Right lobe of liver (tissue), 6 donors: Measurements from ENCODE around the gene CLDN15. TPM values are rescaled to one million over a fixed set of nuclear protein-coding genes. Genes with fewer than 3 reads are reported as not detected.
"Not testable (repeated sequence)": the region's sequence is repeated elsewhere in the genome, so short reads cannot be mapped to it uniquely, and the experiment has no call there.

Experiments
- ATAC-seq, 4 donors: fragments of 200-7000 bp; cut with Tn5 transposase; one replicate each; pipeline ENCODE4 v1.9.1; 2020; ENCODE audit warnings: mild to moderate bottlenecking in 4 of 4, moderate library complexity in 4 of 4
- DNase-seq, 3 donors: peaks; one replicate each; pipeline ENCODE4 v3.0.0-alpha.2; 2020
- H3K27ac ChIP-seq, 3 donors: fragments of 200-600 bp; one replicate each; pipeline ENCODE4 v1.8.0; 2022
- H3K27me3 ChIP-seq, 2 donors: fragments of 200-600 bp; one replicate each; pipeline ENCODE4 v1.8.0; 2022
- H3K36me3 ChIP-seq, 4 donors: fragments of 200-600 bp; sonication (generic) in 1 of 4; one replicate each; pipeline versions ENCODE4 v1.5.1 to v1.8.0; 2017 to 2022; ENCODE audit warnings: control low read depth in 1 of 4
- H3K4me1 ChIP-seq, 4 donors: fragments of 200-600 bp; sonication (generic) in 1 of 4; one replicate each; pipeline versions ENCODE4 v1.5.1 to v1.8.0; 2017 to 2022; ENCODE audit warnings: control low read depth in 1 of 4
- H3K4me3 ChIP-seq, 3 donors: fragments of 200-600 bp; one replicate each; pipeline ENCODE4 v1.8.0; 2022
- H3K9me3 ChIP-seq, 4 donors: fragments of 200-600 bp; sonication (generic) in 1 of 4; one replicate each; pipeline versions ENCODE4 v1.5.1 to v1.8.0; 2017 to 2022; ENCODE audit warnings: control low read depth in 1 of 4
- POLR2A ChIP-seq: fragments of 450-650 bp; IDR thresholded peaks from one replicate; pipeline ENCODE4 v1.6.1; 2017; ENCODE audit warnings: antibody characterized with exemption, mild to moderate bottlenecking
- WGBS: methylation state at CpG from one replicate; pipeline ENCODE4 v1.1.6; 2018; ENCODE audit warnings: low coverage, low lambda C conversion rate; ENCODE audit not compliant: insufficient coverage; ENCODE audit errors: missing lambda C conversion rate; 5-methylcytosine and 5-hydroxymethylcytosine counted together
- intact Hi-C, 2 donors: fragments of 100-400 bp; cut with DNase I; formaldehyde crosslinking; loops; one replicate each; pipeline versions ENCODE4 v1.11.2 to v1.14.1; 2022
- total RNA-seq, 6 experiments: library from RNA; depleted of rRNA in 2 of 6; stranded (reverse); fragments of >200 nt in 2 of 6; fragmentation: NEBNext Ultra II Directional in 3 of 6; extraction: Animal tissue kit (Norgen Biotek cat#: 25700) in 3 of 6; gene quantifications; one replicate each; pipeline versions ENCODE4 v1.1.0 to v1.2.4, GENCODE V29; 2016 to 2023
- TF ChIP-seq, protein P1 (sequence below), 4 donors: fragments of 200-600 bp in 3 of 4; fragments of 450-650 bp in 1 of 4; IDR thresholded peaks; one replicate each; pipeline versions ENCODE4 v1.5.1 to v1.8.0; 2016 to 2022; ENCODE audit warnings: antibody characterized with exemption in 4 of 4, mild to moderate bottlenecking in 2 of 4
- donor health status: DM: no; HTN: yes; CAD: no.
- donor health status: DM: no; HTN: no; CAD: no.
- donor health status: DM: no; HTN: no; CAD: no.
- donor health status: DM: no; HTN: yes; CAD: no.
- donor health status: DM: no; HTN: yes; CAD: no.

The CLDN15 gene
- total RNA-seq, 6 experiments from 2014 or later = 5.9 to 10.8 (median 9.2) TPM

DNA sequence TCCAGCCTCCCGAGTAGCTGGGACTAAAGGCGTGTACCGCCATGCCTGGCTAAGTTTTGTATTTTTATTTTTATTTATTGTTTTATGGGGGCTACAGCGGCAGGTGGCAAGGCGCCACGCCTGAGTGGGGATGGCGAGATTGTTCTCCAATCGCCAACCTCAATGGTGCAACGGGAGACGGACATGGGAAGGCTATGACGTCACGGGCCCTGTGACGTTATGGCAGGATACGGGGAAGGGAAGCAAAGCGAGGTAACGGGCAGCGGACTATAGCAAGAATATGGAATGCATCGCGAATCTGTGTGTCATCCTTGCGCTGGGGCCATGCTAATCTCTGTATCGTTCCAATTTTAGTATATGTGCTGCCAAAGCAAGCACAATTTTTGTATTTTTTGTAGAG, 32.1 kb upstream of the CLDN15 start:
- Histone ChIP-seq H3K4me3 (no peak overlapping the region), H3K9me3 (no peaks in the 10 kb centered on the region), H3K27me3 (no peaks in the 10 kb centered on the region), H3K27ac (no peak overlapping the region), H3K4me1 (no peaks in the 10 kb centered on the region), H3K36me3 (no peaks in the 10 kb centered on the region)
- 81% methylated on average over 21 of the region's 21 CpGs for WGBS
- intact Hi-C loops = no loop called here
- no peak for DNase-seq
- no peak for ATAC-seq
- TF ChIP-seq POLR2A = no peak
- TF ChIP-seq, protein P1, sequence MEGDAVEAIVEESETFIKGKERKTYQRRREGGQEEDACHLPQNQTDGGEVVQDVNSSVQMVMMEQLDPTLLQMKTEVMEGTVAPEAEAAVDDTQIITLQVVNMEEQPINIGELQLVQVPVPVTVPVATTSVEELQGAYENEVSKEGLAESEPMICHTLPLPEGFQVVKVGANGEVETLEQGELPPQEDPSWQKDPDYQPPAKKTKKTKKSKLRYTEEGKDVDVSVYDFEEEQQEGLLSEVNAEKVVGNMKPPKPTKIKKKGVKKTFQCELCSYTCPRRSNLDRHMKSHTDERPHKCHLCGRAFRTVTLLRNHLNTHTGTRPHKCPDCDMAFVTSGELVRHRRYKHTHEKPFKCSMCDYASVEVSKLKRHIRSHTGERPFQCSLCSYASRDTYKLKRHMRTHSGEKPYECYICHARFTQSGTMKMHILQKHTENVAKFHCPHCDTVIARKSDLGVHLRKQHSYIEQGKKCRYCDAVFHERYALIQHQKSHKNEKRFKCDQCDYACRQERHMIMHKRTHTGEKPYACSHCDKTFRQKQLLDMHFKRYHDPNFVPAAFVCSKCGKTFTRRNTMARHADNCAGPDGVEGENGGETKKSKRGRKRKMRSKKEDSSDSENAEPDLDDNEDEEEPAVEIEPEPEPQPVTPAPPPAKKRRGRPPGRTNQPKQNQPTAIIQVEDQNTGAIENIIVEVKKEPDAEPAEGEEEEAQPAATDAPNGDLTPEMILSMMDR (IDR thresholded peaks at IDR 0.05) = no peak

DNA sequence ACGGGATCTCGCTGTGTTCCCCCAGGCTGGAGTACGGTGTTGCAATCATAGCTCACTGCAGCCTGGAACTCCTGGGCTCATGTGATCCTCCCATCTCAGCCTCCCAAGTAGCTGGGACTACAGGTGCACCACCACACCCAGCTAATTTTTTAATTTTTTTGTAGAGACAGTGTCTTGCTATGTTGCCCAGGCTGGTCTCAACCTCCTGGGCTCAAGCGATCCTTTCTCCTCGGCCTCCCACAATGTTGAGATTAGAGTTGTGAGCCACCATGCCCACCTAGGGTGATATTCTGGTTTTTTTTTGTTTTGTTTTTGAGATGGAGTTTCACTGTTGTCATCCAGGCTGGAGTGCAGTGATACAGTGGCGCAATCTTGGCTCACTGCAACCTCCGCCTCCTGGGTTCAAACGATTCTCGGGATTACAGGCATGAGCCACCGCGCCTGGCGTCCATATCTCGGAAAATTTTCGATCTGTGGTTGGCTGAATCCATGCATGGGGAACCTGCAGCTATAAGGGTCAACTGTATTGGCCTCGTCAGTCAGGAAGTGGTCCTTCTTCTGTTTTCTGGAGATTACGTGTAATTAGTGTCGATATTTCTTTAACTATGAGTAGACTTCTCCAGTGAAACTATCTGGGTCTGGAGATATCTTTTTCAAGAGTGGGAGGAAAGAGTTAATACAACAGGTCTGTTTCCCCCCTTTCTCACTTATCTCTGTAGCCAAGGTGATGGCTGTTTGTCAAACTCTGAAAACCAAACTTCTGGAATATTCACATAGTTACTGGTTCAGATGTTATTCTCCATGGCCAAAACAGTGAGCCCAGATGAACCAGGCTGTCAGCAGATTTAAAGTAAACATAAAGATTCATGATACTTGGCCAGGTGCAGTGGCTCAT, 28.3 kb upstream of the CLDN15 start:
- H3K4me3 ChIP-seq = no peak overlapping the region
- no peaks in the 10 kb centered on the region for H3K27me3 ChIP-seq
- H3K9me3 ChIP-seq = no peaks in the 10 kb centered on the region
- intact Hi-C loops = no loop called here
- WGBS = 62% methylated on average over 15 of the region's 17 CpGs
- DNase-seq (no peak), ATAC-seq (peak in 1 of 4 donors; percentile 48)
- no peaks in the 10 kb centered on the region for H3K4me1 ChIP-seq
- H3K27ac ChIP-seq = no peak overlapping the region
- TF ChIP-seq, protein P1 (IDR thresholded peaks at IDR 0.05) = no peak
- no peak for TF ChIP-seq POLR2A
- no peaks in the 10 kb centered on the region for H3K36me3 ChIP-seq

DNA sequence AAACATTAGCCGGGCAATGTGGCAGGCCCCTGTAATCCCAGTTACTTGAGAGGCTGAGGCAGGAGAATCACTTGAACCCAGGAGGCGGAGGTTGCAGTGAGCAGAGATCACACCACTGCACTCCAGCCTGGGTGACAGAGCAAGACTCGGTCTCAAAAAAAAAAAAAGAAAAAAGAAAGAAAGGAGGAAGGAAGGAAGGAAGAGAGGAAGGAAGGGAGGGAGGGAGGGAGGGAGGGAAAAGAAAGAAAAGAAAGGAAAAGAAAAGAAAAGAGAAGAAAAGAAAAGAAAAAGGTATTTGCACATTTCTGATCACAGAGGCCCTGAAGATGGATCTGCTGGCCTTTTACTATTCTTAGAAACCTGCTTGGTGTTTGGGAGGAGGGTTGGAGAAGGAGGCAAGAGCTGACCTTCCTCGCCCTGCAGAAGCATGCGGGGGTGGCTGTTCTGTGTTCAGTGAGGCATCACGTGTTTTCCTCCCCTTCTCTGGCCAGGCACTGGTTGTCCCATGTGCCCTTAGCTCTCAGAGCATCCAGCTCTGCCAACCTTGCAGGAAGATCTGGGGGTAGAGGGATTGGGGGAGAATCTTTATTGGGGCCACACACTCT, 26.6 kb upstream of the CLDN15 start:
- intact Hi-C loops, H3K27ac ChIP-seq, H3K9me3 ChIP-seq, H3K36me3 ChIP-seq, DNase-seq, H3K4me3 ChIP-seq, H3K27me3 ChIP-seq, H3K4me1 ChIP-seq: not testable (repeated sequence)
- 24% methylated on average over 5 of the region's 6 CpGs for WGBS
- ATAC-seq = peak; percentile 36 to 90 (median 50)

DNA sequence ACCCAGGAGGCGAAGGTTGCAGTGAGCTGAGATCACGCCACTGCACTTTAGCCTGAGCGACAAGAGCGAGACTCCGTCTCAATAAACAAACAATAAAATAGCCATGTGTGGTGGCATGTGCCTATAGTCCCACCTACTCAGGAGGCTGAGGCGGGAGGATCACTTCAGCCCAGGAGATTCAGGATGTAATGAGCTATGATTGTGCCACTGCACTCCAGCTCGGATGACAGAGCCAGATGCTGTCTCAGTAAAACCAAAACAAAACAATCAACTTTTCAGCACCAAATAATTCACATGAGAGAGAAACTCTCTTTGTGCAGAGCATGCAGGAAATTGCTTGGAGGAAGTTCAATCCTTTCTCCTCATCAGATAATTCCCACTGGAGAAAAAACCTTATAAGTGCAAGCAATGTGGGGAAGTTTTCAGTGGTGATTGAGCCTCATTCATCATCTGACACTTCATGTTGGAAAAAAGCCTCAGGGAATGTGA, 20.7 kb upstream of the CLDN15 start:
- Histone ChIP-seq H3K4me3 (no peak overlapping the region), H3K36me3 (no peaks in the 10 kb centered on the region), H3K27me3 (no peaks in the 10 kb centered on the region), H3K27ac (no peak overlapping the region), H3K9me3 (no peaks in the 10 kb centered on the region), H3K4me1 (no peaks in the 10 kb centered on the region)
- TF ChIP-seq, protein P1 (IDR thresholded peaks at IDR 0.05) = no peak
- TF ChIP-seq POLR2A = no peak
- WGBS = 82% methylated on average over 4 of the region's 7 CpGs
- intact Hi-C loops = no loop called here
- ATAC-seq (no peak), DNase-seq (no peak)

DNA sequence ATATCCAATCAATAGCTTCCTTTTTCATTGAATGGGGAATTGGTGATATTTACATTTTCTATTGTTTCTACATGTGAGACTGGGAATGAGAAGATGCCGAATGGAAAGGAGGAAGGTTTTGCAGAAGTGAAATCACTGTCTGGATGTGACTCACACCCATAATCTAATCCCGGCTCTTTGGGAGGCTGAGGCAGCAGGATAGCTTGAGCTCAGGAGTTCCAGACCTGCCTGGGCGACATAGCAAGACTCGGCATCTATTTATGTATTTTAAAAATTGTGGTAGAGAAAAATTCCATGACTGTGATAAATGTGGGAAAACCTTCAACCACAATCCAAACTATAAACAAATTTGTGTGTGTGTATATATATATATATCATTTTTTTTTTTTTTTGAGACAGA, 18.2 kb upstream of the CLDN15 start:
- no peaks in the 10 kb centered on the region for H3K36me3 ChIP-seq
- H3K9me3 ChIP-seq = no peaks in the 10 kb centered on the region
- ATAC-seq (no peak), DNase-seq (no peak)
- H3K27me3 ChIP-seq = no peaks in the 10 kb centered on the region
- H3K27ac ChIP-seq = no peak overlapping the region
- intact Hi-C loops = no loop called here
- WGBS = 70% methylated on average over 4 of the region's 4 CpGs
- no peak overlapping the region for H3K4me3 ChIP-seq
- TF ChIP-seq, protein P1 (IDR thresholded peaks at IDR 0.05) = no peak
- no peak for TF ChIP-seq POLR2A
- peaks cover 0 to 9% (median 4%) of the 10 kb centered on the region in 4 donors for H3K4me1 ChIP-seq

DNA sequence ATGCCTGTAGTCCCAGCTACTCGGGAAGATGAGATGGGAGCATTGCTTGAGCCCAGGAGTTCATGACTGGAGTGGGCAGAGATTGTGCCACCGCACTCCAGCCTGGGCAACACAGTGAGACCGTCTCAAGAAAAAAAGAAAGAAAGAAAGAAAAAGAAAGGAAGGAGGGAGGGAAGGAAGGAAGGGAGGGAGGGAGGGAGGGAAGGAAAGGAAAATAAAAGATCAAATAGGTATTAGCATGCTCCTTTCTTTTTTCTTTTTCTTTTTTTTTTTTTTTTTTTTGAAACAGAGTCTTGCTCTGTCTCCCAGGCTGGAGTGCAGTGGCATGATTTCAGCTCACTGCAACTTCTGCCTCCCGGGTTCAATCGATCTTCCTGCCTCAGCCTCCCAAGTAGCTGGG, 15.6 kb upstream of the CLDN15 start:
- WGBS = 92% methylated on average over 3 of the region's 5 CpGs
- H3K27me3 ChIP-seq, H3K4me3 ChIP-seq, DNase-seq, ATAC-seq, intact Hi-C loops, H3K9me3 ChIP-seq: not testable (repeated sequence)
- peaks cover 0 to 15% (median 5%) of the 10 kb centered on the region in 4 donors for H3K4me1 ChIP-seq
- peaks cover 0 to 11% (median 0%) of the 10 kb centered on the region in 4 donors for H3K36me3 ChIP-seq
- peak overlapping the region in 1 of 3 donors; percentile 19 for H3K27ac ChIP-seq
